Activated CD4-positive, alpha-beta T cell treated with anti-CD3 and anti-CD28 coated beads for 36 hours (primary cell): ENCODE data around the gene SPATA33. TPM values are rescaled to one million over a fixed set of nuclear protein-coding genes. Genes with fewer than 3 reads are reported as not detected.

Experiments used
- ATAC-seq: fragments of 200-7000 bp; cut with Tn5 transposase; one replicate; pipeline ENCODE4 v1.10.0; 2021; ENCODE audit warnings: mild to moderate bottlenecking, moderate library complexity
- CTCF ChIA-PET: fragments of 350-600 bp; sonication (Branson Sonifier 250); formaldehyde crosslinking; loops from one replicate; lab custom pipeline; 2021; ENCODE audit warnings: antibody characterized with exemption; lab: Charles Lee
- POLR2A ChIA-PET: fragments of 350-600 bp; sonication (Branson Sonifier 250); formaldehyde crosslinking; loops from one replicate; lab custom pipeline; 2021; ENCODE audit warnings: antibody characterized with exemption, inconsistent platforms; lab: Charles Lee
- DNase-seq: peaks from one replicate; pipeline ENCODE4 v3.0.0-alpha.2; 2020
- H3K27ac Mint-ChIP-seq: one replicate; pipeline ENCODE4 v1.8.0; 2021; ENCODE audit warnings: mixed read lengths
- H3K27me3 Mint-ChIP-seq: one replicate; pipeline ENCODE4 v1.8.0; 2021; ENCODE audit warnings: mixed read lengths
- H3K36me3 Mint-ChIP-seq: one replicate; pipeline ENCODE4 v1.8.0; 2021; ENCODE audit warnings: low read depth, mixed read lengths
- H3K4me1 Mint-ChIP-seq: one replicate; pipeline ENCODE4 v1.8.0; 2021; ENCODE audit warnings: mixed read lengths
- H3K4me3 Mint-ChIP-seq: one replicate; pipeline ENCODE4 v1.8.0; 2021; ENCODE audit warnings: mild to moderate bottlenecking, moderate library complexity, mixed read lengths
- H3K9me3 Mint-ChIP-seq: one replicate; pipeline ENCODE4 v1.8.0; 2021; ENCODE audit warnings: low read depth, mixed read lengths
- intact Hi-C, 2 experiments: fragments of 100-400 bp; cut with DNase I in 1 of 2; cut with micrococcal nuclease in 1 of 2; formaldehyde crosslinking; loops; one replicate each; pipeline versions ENCODE4 v1.14.2 to v1.15.1; 2022 to 2024; cut with DNase I, micrococcal nuclease
- total RNA-seq, 2 experiments: library from RNA; stranded (reverse); gene quantifications; one replicate each; pipeline ENCODE4 v1.2.3, GENCODE V29; 2021

The SPATA33 gene
- total RNA-seq, 2 experiments from 2014 or later, result 6.8 to 11.6 TPM

GRCh38 chr16:89618109-89618998 lies 39.3 kb upstream of the SPATA33 start:
- CTCF ChIA-PET, result interaction anchor here (0.6 to 0.8 kb wide), 3 partner anchors 105 to 915 kb away, joined by 3 to 4 read pairs (median 3); partner anchors contain the start of gene FANCA
- POLR2A ChIA-PET, result interaction anchor here (0.6 kb wide), 1 partner anchor 139 kb away, joined by 3 read pairs; no protein-coding TSS in a partner anchor
- no peaks in the 10 kb centered on the region for H3K27me3 Mint-ChIP-seq
- H3K9me3 Mint-ChIP-seq, result no peaks in the 10 kb centered on the region
- H3K4me3 Mint-ChIP-seq, result no peak overlapping the region
- intact Hi-C loops, result no loop called here
- H3K4me1 Mint-ChIP-seq, result peaks cover 13% of the 10 kb centered on the region
- H3K36me3 Mint-ChIP-seq, result no peaks in the 10 kb centered on the region
- ATAC-seq (no peak), DNase-seq (no peak)
- H3K27ac Mint-ChIP-seq, result no peak overlapping the region

GRCh38 chr16:89619840-89620239 lies 37.8 kb upstream of the SPATA33 start:
- Mint-ChIP-seq H3K4me3 (no peak overlapping the region), H3K27me3 (peaks cover 3% of the 10 kb centered on the region), H3K4me1 (peaks cover 13% of the 10 kb centered on the region), H3K36me3 (no peaks in the 10 kb centered on the region), H3K9me3 (no peaks in the 10 kb centered on the region), H3K27ac (no peak overlapping the region)
- ATAC-seq, result no peak
- DNase-seq, result no peak
- CTCF ChIA-PET, result no interaction called here
- POLR2A ChIA-PET, result no interaction called here
- intact Hi-C loops, result no loop called here

- Mint-ChIP-seq H3K27me3 (peaks cover 4% of the 10 kb centered on the region), H3K27ac (no peak overlapping the region), H3K4me1 (peaks cover 13% of the 10 kb centered on the region), H3K9me3 (no peaks in the 10 kb centered on the region), H3K36me3 (no peaks in the 10 kb centered on the region), H3K4me3 (no peak overlapping the region)
- CTCF ChIA-PET, result no interaction called here
- ATAC-seq, result no peak
- no peak for DNase-seq
- intact Hi-C loops, result no loop called here
- POLR2A ChIA-PET, result no interaction called here
Measured at GRCh38 chr16:89620406-89620841, 37.2 kb upstream of the SPATA33 start.

- H3K27me3 Mint-ChIP-seq, result peaks cover 4% of the 10 kb centered on the region
- H3K36me3 Mint-ChIP-seq, result no peaks in the 10 kb centered on the region
- ChIA-PET POLR2A (no interaction called here), CTCF (no interaction called here)
- H3K9me3 Mint-ChIP-seq, result no peaks in the 10 kb centered on the region
- ATAC-seq, result no peak
- intact Hi-C loops, result no loop called here
- H3K4me3 Mint-ChIP-seq, result no peak overlapping the region
- H3K4me1 Mint-ChIP-seq, result peaks cover 11% of the 10 kb centered on the region
- no peak overlapping the region for H3K27ac Mint-ChIP-seq
- no peak for DNase-seq
Measured at GRCh38 chr16:89621136-89621697, 36.4 kb upstream of the SPATA33 start.

- Mint-ChIP-seq H3K4me1 (peaks cover 5% of the 10 kb centered on the region), H3K4me3 (no peak overlapping the region), H3K36me3 (no peaks in the 10 kb centered on the region), H3K27ac (no peak overlapping the region), H3K27me3 (peaks cover 4% of the 10 kb centered on the region), H3K9me3 (no peaks in the 10 kb centered on the region)
- intact Hi-C loops, result no loop called here
- no peak for ATAC-seq
- POLR2A ChIA-PET, result no interaction called here
- DNase-seq, result no peak
- CTCF ChIA-PET, result no interaction called here
Measured at GRCh38 chr16:89621698-89622409, 35.8 kb upstream of the SPATA33 start.

GRCh38 chr16:89623511-89624261 lies 34.0 kb upstream of the SPATA33 start:
- H3K9me3 Mint-ChIP-seq, result no peaks in the 10 kb centered on the region
- CTCF ChIA-PET, result interaction anchor here (0.7 kb wide), 1 partner anchor 70 kb away, joined by 3 read pairs; no protein-coding TSS in a partner anchor
- no peaks in the 10 kb centered on the region for H3K36me3 Mint-ChIP-seq
- no peak overlapping the region for H3K4me3 Mint-ChIP-seq
- H3K27me3 Mint-ChIP-seq, result peaks cover 4% of the 10 kb centered on the region
- intact Hi-C loops, result no loop called here
- DNase-seq (no peak), ATAC-seq (no peak)
- H3K4me1 Mint-ChIP-seq, result no peaks in the 10 kb centered on the region
- POLR2A ChIA-PET, result no interaction called here
- no peak overlapping the region for H3K27ac Mint-ChIP-seq

DNA sequence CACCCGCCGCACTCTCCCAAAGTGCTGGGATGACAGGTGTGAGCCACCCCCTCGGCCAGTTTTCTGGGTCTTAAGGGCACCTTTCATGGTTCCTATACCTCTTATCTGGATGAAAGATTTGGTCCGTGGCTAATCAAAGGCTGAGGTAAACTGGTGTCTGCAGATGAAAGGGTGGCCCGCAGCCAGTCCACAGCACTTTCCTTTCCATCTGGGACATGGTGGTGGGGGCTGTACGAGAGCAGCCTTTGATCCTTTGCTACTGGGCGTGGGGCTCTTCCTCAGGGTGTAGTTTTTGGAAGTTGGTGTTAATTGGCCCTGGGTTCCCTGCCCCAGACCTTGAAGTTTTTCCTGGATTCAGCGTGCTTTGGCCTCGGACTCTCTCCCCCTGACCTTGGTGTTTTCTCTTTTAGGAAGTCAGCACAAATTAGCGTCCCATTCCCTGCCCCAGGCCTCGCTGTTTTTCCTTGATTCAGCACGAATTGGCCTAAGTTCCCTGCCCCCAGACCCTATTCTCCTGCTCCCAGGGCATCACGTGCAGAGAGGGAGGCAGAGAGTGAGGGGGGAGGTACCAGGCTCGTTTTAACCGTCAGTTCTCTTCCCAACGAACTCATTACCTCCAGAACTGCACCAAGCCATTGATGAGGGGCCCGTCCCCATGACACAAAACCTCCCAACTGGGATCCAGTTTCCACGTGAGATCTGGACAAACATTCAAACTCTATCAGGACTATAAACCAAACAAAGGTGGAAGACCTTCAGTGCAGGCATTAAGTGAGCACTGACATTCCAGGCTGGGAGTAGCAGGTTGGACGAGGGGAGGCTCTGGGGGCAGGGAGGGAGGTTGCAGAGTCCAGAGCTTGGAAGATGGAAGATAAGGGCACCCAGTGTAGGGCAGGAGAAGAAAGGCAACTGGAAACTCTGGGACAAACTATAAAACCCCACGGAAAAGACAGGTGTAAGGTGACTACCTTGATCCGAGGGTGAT lies 32.6 kb upstream of the SPATA33 start:
- no peaks in the 10 kb centered on the region for H3K4me1 Mint-ChIP-seq
- peaks cover 4% of the 10 kb centered on the region for H3K27me3 Mint-ChIP-seq
- no peak overlapping the region for H3K27ac Mint-ChIP-seq
- no peaks in the 10 kb centered on the region for H3K9me3 Mint-ChIP-seq
- intact Hi-C loops, result no loop called here
- no peak overlapping the region for H3K4me3 Mint-ChIP-seq
- DNase-seq (no peak), ATAC-seq (no peak)
- ChIA-PET POLR2A (no interaction called here), CTCF (no interaction called here)
- H3K36me3 Mint-ChIP-seq, result no peaks in the 10 kb centered on the region

DNA sequence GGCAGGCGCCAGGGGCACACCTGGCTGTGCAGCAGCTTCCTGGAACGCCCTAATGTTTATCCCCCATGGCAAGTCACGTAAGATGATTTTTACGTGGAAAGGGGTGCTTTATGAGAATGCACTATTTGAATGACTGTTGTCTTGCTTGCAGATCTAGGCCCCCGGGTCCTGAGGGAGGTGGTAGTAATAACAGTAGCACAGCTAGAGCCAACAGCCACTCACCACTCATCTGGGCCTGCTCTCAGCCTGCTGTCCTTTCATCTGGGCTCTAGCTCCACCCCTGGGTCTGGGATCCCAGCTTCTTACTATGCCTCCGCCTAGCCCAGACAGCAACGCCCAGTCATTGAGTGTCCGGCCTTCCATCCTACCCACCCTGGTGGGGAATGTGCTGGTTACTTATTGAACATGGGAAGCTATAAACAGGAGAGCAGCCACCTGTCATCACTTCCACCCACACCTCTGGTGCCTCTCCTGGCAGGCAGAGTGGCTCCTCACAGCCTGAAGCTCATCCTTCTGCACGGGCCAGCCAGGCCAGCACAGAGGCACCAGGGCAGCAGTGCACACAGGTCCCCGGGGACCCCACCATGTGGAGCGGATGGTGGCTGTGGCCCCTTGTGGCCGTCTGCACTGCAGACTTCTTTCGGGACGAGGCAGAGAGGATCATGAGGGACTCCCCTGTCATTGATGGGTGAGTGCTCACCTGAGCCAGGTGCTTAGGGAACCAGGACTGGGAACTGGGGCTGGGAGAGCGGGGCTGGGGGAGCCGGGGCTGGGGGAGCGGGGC lies 27.6 kb upstream of the SPATA33 start:
- no peaks in the 10 kb centered on the region for H3K27me3 Mint-ChIP-seq
- DNase-seq (no peak), ATAC-seq (no peak)
- no peak overlapping the region for H3K27ac Mint-ChIP-seq
- ChIA-PET POLR2A (no interaction called here), CTCF (interaction anchor here (0.6 kb wide), 1 partner anchor 750 kb away, joined by 5 read pairs; no protein-coding TSS in a partner anchor)
- H3K4me3 Mint-ChIP-seq, result no peak overlapping the region
- no peaks in the 10 kb centered on the region for H3K4me1 Mint-ChIP-seq
- H3K36me3 Mint-ChIP-seq, result no peaks in the 10 kb centered on the region
- no peaks in the 10 kb centered on the region for H3K9me3 Mint-ChIP-seq
- intact Hi-C loops, result no loop called here

- Mint-ChIP-seq H3K4me1 (no peaks in the 10 kb centered on the region), H3K36me3 (no peaks in the 10 kb centered on the region), H3K27me3 (no peaks in the 10 kb centered on the region), H3K27ac (no peak overlapping the region), H3K4me3 (no peak overlapping the region), H3K9me3 (no peaks in the 10 kb centered on the region)
- DNase-seq, result no peak
- CTCF ChIA-PET, result interaction anchor here (0.6 to 0.9 kb wide), 2 partner anchors 18 to 31 kb away, joined by 4 to 5 read pairs; no protein-coding TSS in a partner anchor
- intact Hi-C loops, result no loop called here
- POLR2A ChIA-PET, result interaction anchor here (0.6 kb wide), 1 partner anchor 101 kb away, joined by 7 read pairs; no protein-coding TSS in a partner anchor
- ATAC-seq, result no peak
Measured at GRCh38 chr16:89633064-89633631, 24.5 kb upstream of the SPATA33 start.
